GM21528 (cell line): ENCODE measurements around the gene NEMP1.

Source experiments
- ATAC-seq: cut with Tn5 transposase; IDR thresholded peaks from one replicate; pipeline ENCODE4 v1.9.1; 2021; ENCODE audit warnings: mild to moderate bottlenecking, moderate library complexity; ENCODE audit not compliant: unreplicated experiment, low FRiP score

NEMP1 gene

DNA sequence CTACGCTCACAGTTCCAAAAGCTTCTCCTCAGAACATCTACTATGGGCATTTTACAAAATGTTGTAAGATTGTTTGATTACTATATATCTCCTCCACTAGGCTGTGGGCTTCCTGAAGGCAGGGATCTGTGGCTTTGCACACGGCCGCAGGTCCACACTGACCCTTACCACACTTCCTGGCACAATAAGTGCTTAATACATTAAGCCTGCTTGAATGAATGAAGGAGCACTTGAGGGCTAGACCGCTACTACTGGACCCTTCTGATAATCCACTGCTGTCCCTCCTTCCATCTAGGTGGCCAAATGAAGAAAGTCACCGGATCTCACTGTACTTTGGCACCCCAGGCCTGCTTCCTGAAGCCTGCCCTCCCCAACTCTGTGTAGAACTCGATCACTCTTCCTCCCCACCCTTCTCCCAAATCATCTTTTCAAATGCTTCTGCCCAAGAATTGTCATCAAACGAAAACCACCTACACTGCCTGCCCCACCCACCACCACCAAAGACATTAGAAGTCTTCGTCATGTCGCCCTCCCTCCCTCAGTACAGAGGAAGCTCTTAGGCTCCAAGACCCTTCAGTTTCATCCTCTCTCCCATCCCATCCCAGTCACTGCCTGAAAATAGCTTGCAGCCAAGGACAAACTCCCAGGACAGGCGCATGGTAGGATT, 71.6 kb downstream of the NEMP1 start:
- ATAC-seq = peak; percentile 9

DNA sequence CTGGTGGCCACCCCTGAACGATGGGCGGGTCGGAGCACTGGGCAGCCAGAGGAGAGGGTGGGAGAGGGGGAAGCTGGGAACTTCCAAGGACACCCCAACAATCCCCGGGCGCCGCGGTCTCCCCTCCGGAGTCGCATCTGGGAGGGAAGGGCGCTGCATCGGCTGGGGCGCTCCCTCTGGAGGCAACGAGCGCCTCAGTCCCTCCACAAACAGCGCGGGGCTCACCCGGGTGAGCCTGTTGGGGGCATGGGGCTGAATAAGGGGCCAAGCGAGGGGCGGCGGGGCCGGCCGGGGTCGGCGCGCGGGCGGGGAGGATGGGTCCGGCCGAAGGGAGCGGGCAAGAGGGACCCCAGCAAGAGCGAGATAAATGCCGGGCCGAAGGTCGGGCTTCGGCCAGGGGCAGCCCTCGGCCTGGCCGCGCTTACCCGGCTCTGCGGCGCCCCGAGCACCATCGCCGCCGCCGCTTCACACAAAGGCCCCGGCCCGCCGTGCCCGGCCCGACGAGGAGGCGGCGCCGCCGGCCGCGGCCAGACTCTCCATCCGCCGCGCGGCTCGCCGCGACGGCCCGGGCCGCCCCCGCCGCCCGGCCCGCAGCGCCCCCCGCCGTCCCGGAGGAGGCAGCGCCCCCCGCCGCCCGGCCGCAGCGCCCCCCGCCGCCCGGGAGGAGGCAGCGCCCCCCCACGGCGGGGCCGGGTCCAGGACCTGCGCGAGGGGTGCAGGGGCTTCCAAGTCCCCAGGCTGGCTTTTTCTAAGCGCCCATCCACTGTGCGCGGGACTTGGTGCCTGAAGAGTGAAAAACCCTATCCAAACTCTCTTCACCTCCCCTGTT, 72.4 kb downstream of the NEMP1 start, which contains the start of gene ZBTB39:
Gene ZBTB39 (minus strand): TSS at position 567 of the 829 bp plus-strand sequence. CDS start 1,629 bp downstream, outside the sequence.
- ATAC-seq = peak; percentile 69
